PFSK-1 (cell line): ENCODE results near the gene AAR2.

Experiments used
- POLR2AphosphoS5 ChIP-seq: IDR thresholded peaks from 2 replicates; pipeline ENCODE4 v1.6.1; 2012; ENCODE audit warnings: low read depth, mild to moderate bottlenecking, control low read depth, low read length, moderate library complexity
- SIN3A ChIP-seq: IDR thresholded peaks from 2 replicates; pipeline ENCODE4 v1.6.1; 2012; ENCODE audit warnings: mild to moderate bottlenecking, low read length, moderate library complexity, borderline replicate concordance; ENCODE audit not compliant: insufficient read depth
- TAF1 ChIP-seq: IDR thresholded peaks from 2 replicates; pipeline ENCODE4 v1.6.1; 2012; ENCODE audit warnings: low read length, control low read depth, borderline replicate concordance; ENCODE audit not compliant: insufficient read depth
- TF ChIP-seq, protein P1 (sequence below), 2 experiments: IDR thresholded peaks; 2 replicates each; pipeline versions ENCODE4 v1.6.1 to v1.8.0; 2011 to 2012; ENCODE audit warnings: low read depth in 2 of 2, low read length in 2 of 2, control low read depth in 1 of 2, inconsistent platforms in 1 of 2, mild to moderate bottlenecking in 1 of 2, moderate library complexity in 1 of 2; ENCODE audit not compliant: insufficient read depth in 1 of 2

DNA sequence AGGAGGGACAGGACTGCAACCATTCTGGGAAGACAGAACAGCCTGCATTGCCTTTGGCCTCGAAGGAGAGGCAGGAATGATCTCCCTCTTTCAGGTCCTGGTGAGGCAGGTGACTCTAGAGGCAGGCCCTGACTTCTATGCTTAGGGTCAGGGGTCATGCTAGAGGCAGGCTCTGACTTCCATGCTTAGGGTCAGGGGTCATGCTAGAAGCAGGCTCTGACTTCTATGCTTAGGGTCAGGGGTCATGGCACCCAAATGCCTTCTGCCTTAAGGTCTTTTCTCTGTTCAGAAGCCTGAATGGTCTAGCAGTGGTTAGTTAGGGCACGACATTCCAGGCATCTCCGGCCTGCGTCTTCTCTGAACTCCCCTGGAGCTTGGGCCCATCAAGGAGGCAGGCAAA is 35.1 kb upstream of the AAR2 start:
- TF ChIP-seq POLR2AphosphoS5 (no peak), SIN3A (no peak), TAF1 (no peak)
- TF ChIP-seq, protein P1, sequence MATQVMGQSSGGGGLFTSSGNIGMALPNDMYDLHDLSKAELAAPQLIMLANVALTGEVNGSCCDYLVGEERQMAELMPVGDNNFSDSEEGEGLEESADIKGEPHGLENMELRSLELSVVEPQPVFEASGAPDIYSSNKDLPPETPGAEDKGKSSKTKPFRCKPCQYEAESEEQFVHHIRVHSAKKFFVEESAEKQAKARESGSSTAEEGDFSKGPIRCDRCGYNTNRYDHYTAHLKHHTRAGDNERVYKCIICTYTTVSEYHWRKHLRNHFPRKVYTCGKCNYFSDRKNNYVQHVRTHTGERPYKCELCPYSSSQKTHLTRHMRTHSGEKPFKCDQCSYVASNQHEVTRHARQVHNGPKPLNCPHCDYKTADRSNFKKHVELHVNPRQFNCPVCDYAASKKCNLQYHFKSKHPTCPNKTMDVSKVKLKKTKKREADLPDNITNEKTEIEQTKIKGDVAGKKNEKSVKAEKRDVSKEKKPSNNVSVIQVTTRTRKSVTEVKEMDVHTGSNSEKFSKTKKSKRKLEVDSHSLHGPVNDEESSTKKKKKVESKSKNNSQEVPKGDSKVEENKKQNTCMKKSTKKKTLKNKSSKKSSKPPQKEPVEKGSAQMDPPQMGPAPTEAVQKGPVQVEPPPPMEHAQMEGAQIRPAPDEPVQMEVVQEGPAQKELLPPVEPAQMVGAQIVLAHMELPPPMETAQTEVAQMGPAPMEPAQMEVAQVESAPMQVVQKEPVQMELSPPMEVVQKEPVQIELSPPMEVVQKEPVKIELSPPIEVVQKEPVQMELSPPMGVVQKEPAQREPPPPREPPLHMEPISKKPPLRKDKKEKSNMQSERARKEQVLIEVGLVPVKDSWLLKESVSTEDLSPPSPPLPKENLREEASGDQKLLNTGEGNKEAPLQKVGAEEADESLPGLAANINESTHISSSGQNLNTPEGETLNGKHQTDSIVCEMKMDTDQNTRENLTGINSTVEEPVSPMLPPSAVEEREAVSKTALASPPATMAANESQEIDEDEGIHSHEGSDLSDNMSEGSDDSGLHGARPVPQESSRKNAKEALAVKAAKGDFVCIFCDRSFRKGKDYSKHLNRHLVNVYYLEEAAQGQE (IDR thresholded peaks at IDR 0.05; ENCODE audit: insufficient read depth in 1 of 2, low read depth in 2 of 2, low read length in 2 of 2) = no peak
